NCI-H1417 (cell line): ENCODE results near the gene SAMMSON.

Experiments
- DNase-seq, 3 experiments: peaks; one replicate each; lab custom pipeline; 2025; lab: John Stamatoyannopoulos, UW

Gene SAMMSON

GRCh38 chr3:69999140-70000027, at the start of gene SAMMSON:
SAMMSON (plus strand) TSS chr3:69999733.
- DNase-seq, result peak in 1 of 3 experiments; percentile 69

DNA sequence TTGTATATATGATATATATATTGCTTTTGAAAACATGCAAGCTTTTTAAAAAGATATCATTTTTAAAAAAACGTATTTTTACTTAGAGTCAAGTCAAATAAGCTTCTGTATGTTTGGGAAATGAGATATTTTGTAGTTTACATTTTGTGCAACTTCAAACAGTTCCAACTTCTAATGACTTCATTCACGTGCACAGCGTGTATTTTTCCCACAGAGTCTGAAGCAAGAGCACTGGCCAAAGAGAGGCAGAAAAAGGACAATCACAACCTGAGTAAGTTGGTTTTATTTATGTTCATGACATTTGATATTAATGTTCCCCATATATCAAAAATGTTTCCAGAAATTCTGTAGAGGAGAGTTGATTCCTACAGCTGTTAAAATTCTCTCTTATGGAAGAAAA, 47.9 kb upstream of the SAMMSON start:
- no peak for DNase-seq

- DNase-seq, result peak in 1 of 3 experiments; percentile 26
Measured at GRCh38 chr3:69959581-69959980, 40.0 kb upstream of the SAMMSON start.

DNA sequence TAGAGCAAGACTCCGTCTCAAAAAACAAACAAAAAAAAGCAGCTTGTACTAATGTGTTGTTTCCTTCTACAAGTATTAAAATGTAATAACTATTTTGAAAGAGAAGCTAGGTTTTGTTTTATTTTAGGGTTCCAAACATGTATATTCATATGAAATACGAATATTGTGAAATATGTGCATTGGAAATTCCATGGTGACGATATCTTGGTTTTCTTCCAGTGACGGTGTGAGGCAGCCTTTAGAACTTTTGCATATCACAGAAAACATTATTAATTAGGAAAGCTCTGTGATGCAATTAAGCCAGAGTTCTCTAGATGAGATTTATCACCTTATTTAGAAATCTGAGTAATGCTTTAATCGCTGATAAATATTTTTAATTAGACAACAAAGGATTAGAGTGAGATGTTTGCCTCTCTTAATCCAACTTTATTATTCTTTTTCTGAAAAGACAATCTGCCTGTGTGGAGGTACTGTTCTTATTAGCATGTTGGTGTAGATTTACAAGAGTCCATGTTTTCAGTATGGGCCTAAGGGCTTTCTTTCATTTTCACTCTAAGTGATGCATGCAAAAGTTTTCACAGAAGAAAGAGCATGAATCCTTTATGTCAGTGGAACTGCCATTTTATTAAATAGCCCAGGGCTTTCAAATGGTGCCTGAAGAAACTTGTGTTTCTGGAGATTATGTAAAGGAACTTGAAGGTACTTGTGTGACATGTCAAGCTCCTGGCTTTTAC, 37.7 kb upstream of the SAMMSON start:
- DNase-seq, result no peak

- DNase-seq, result no peak
Measured at GRCh38 chr3:69963643-69964042, 35.9 kb upstream of the SAMMSON start.

- no peak for DNase-seq
Measured at GRCh38 chr3:69967156-69967555, 32.4 kb upstream of the SAMMSON start.

DNA sequence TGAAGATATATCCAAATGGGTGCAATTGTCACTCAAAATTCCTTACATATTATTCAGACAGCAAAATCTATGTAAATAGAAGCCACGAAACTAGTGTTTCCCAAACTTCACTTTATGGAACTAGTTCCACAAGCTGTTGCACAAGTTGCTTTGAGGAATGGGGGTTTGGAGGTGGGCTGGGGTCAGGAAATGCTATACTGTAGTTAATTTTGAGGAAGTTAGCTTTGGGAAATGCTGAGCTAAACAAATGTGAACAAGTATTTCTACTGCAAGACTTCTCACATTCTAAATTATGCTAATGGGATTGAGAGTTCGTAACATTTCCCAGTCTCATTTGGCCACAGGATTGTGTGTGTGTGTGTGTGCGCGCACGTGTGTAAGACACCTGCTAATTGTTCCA, 28.7 kb upstream of the SAMMSON start:
- no peak for DNase-seq

DNA sequence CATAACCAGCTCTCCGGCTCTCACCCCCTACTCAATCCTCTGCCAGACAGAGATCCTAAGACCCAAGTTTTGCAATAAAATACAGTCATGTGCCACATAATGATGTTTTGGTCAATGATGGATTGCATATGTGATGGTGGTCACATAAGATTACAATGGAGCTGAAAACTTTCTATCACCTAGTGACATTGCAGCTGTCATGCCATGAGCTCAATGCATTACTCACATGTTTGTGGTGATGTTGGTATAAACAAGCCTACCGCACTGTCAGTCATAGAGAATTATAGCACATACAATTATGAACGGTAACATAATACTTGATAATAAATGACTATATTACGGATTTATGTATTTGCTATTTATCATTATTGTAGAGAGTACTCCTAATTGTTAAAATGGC, 26.9 kb upstream of the SAMMSON start:
- no peak for DNase-seq

DNA sequence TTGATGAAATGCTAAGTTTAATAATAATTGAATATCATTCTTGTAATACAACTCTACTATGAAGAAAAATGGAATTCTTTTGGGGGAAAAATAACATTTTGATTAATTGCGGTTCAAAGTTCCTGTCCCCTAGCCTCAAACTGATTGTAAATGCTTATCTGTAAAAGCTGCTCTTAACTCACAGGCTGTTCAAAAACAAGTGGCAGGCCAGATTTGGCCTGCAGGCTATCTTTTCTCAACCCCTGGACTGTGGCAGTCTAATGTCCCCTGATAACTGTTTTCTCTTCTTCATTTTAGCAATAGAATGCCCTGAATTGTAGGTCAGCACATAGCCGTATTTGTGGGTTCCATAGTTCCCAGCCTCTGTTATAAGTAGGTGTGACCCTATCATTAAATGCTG, 23.5 kb upstream of the SAMMSON start:
- no peak for DNase-seq

GRCh38 chr3:69983546-69984265, 15.8 kb upstream of the SAMMSON start:
- no peak for DNase-seq

DNA sequence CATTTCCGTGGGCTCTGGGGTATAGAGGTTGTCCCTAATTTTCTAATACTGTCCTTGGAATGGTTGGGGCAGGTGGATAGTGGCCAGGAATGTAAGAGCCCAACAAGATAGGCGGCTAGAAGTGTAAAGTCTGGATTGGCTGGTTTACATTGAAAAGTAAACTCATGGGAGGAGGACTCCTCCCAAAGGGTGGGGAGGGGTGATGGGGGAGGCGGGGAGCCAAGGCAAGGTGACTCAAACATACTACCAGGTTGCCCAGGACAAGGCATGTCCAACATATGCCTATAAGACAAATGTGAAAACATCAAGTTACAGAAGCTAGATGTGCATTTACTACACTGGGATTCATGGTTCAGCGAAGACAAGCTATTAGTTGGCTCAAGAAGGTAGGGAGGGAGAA, 14.3 kb upstream of the SAMMSON start:
- no peak for DNase-seq

- peak in 2 of 3 experiments; percentile 25 to 34 for DNase-seq
Measured at GRCh38 chr3:69986419-69986818, 13.1 kb upstream of the SAMMSON start.

DNA sequence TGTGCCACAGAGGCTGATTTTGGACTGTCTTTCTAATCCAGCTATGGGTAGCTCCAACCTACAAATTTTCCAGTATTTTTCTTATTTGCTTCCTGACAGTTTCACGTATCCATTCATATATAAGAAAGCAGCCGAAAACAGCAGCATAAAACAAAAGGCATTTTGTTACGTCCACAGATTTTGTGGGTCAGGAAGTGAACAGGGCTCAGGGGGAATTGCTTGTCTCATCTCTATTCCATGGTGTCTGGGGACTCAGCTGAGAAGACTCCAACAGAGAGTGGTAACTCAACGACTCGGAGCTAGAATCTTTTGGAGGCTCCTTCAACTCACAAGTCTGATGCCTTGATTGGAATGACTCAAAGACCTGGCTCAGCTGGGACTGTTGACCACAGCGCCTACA, 11.7 kb upstream of the SAMMSON start:
- DNase-seq, result no peak

GRCh38 chr3:69993757-69994156, 5.8 kb upstream of the SAMMSON start:
- DNase-seq, result no peak

- no peak for DNase-seq
Measured at GRCh38 chr3:69994919-69995318, 4.6 kb upstream of the SAMMSON start.

- peak in 1 of 3 experiments; percentile 26 for DNase-seq
Measured at GRCh38 chr3:69997631-69998307, 1.8 kb upstream of the SAMMSON start.

DNA sequence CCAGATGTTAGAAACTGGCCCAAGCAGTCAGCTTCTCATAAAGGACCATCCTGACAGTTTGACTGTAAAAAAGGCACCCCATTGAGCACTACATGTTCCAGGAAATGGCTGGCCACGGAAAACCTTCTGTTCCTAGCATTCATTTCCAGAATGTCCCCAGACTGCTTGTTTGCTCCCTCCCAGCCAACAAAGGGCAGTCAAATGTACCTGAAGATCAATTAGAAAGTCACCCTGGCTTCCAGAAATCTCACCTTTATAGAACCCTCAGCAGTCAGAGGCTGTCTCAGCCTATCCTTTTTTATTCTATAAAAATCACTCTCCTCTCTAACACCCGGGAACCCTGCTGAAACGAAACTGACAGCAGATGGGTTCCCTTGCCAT, 784 bp upstream of the SAMMSON start:
- DNase-seq, result peak in 2 of 3 experiments; percentile 11 to 30

DNA sequence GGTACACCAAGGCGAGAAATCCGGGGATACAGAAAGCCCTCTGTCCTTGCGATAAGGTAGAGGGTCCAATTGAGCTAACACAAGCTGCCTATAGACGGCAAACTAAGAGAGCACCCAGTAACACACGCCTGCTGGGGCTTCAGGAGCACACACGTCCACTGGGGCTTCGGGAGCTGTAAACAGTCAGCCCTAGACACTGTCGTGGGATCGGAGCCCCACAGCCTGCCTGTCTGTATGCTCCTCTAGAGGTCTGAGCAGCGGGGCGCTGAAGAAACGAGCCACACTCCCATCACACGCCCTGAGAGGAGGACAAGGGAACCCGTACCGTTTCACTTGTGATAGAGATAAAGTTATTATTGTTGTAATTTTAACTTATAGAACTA, 486 bp downstream of the SAMMSON start:
- peak in 1 of 3 experiments; percentile 26 for DNase-seq

DNA sequence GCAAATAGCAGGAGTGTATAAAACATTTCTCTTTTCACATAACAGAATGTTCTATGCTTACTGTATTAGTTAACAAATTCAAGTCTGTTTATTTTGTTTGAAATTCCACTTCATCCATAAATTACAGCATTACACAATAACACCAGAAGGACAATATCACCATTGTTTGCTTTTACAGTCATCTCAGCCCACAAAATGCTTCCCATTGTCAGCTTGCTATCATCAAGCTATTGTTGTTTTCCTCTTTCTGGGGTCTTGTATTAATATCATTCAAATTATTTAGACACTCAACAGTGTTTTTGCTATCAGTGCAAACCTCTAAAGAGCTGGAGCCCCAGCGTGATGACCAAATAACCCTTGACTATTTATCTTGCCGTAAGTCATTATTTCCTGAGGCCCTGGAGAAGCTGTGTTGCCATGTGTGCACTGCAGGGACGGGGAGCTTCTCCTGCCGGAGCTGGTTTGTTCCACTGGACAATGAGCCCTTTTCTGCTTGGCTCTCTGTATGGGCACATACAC, 1.1 kb downstream of the SAMMSON start:
- DNase-seq, result peak; percentile 20 to 69 (median 25)

DNA sequence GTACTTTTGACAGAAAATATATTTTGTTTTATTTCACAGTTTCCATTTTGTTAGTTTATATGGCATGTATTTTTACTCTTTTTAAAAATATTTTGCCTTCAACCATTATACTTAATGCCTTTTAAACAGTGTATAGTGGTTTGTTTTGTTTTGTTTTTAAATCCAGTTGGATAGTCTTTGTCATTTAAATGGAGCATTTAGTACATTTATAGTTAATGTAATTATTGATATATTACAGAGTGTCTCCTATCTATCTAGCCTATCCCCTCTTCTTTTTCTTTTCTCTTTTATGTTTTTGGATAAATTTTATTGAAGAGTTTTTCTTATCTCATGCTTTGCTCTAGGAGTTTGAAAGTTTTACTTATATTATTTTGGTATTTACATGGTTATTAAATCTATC, 3.6 kb downstream of the SAMMSON start:
- no peak for DNase-seq

- no peak for DNase-seq
Measured at GRCh38 chr3:70006089-70006488, 6.6 kb downstream of the SAMMSON start.

DNA sequence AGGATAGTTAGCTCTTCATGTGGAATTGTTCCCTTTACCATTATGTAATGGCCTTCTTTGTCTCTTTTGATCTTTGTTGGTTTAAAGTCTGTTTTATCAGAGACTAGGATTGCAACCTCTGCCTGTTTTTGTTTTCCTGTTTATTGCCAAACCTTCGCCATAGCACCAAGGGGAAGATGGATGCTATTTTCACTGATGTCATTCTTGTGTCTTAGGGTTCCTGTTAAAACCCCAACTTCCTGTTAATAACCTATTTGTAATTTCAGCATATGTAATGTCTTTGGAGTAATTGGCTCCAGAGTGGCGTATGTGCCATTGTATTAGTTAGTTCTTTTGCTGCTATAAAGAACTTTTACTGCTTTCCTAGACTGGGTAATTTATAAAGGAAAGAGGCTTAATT, 10.8 kb downstream of the SAMMSON start:
- no peak for DNase-seq
